ENCODE measurements around the gene PRR23E. TPM values are rescaled to one million over a fixed set of nuclear protein-coding genes. Genes with fewer than 3 reads are reported as not detected.

Gene PRR23E
- total RNA-seq, 1 donor from 2014 or later: not detected

DNA sequence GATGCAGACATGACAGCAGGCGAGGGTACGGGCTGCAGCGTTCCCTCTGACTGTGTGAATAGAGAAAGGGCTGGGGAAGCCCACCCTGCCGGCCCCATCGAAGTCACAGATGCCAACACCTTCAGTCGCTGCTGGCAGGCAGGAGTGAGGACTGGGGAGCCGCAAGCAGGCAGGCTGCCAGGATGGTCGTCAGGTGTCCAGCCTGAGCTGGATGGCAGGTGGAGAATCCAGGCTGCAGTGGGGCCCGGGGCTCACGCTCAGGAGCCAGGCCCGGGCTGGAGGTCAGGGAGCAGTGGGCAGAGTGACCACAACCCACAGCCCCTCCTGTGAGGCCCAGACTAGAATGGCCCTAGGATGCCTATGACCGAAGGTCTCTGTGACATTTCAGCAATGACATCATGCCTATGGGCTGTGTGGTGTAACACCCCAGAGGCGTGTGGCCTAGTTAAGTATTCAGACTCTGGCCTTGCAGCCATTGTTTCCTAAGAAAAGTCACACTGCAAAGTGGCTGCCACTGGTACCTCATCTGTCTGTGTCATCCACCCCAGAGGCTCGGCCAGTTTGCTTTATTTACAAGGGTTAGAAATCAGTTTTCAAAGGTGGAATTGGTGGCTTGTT lies 15.7 kb downstream of the PRR23E start:
- DNase-seq (ENCODE audit: low spot score): no peak

DNA sequence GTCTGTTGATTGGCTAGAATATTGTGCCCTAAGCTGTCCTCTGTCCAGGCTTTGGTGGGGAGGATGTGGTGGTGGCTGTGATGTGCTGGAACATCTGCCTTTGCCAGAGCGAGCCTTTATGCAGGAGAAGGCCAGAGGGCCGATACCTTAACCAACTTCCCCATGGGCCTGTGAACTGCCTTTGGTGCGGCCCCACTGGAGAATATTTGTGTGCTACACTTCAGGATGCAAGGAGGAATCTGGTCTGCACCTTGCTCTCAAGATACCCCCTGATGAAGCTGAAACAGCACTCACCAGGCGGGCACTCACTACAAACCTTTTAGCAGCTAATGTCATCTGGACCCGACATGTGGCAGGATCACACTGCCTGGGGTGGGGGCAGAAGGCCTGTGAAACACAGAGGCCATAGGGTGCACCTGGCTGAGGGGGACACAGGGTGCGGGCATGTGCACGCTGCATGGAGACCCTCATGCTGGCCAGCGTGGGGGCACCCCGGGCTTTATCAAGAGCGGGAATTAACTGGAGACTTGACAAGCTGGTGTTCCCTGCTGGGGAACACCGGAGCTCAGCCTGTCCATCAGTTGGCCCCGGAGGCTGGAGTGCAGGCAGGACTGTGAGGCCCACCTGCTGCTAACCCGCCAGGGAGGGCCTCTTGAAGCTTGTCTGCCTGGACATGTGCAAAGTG lies 16.4 kb downstream of the PRR23E start:
- no peak for DNase-seq (ENCODE audit: low spot score)

DNA sequence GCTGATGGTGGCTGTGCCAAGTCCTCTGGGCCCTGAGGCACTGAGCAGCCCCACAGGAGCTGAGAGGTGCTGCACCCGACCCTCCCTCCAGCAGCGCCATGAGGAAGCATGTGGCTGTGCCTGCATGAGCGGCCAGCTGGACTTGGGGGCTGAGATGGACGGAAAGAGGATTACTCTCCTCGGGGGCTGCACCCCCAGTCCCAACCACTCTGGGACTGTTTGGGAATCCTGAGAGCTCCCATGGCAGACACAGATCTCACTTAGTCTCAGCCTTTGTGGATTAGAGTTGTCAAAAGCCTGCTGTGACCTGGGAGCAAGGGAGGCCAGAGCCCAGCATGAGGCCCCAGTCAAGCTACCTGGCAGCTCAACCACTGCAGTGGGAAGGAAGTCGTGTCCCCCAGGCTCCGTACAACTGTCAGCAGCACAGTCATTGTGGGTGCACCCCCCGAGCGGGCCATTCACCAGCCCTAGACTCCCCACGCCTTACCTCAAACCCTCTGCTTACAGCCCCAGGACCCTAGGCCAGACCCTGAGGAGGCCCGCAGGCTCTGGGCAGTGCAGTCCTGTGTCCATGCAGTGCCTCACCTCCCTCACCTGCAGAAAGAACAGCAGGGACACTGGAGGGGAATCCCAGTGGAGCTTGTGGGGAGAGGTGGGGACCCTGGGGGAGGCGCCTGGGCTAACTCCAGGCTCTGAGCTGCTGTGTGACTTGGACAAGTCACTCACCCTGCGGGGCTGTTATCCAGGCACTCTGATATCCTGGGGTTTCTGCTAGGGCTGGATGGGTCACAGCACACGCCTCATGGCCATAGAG lies 17.1 kb downstream of the PRR23E start:
- DNase-seq (ENCODE audit: low spot score): no peak

DNA sequence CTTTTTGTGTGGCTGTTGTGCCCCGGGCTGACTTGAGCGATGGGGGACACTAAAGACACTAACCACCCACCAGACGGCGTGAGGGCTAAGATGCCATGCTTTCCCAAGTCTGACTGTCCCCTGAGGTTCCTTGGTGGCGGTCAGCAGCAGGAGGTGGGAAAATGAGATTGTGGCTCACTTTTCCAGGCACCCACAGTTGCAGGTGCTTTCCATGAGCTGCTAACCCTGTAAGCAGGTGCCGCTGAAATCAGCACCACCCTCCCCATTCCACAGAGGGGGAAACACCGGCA lies 17.7 kb downstream of the PRR23E start:
- DNase-seq (ENCODE audit: low spot score): no peak

DNA sequence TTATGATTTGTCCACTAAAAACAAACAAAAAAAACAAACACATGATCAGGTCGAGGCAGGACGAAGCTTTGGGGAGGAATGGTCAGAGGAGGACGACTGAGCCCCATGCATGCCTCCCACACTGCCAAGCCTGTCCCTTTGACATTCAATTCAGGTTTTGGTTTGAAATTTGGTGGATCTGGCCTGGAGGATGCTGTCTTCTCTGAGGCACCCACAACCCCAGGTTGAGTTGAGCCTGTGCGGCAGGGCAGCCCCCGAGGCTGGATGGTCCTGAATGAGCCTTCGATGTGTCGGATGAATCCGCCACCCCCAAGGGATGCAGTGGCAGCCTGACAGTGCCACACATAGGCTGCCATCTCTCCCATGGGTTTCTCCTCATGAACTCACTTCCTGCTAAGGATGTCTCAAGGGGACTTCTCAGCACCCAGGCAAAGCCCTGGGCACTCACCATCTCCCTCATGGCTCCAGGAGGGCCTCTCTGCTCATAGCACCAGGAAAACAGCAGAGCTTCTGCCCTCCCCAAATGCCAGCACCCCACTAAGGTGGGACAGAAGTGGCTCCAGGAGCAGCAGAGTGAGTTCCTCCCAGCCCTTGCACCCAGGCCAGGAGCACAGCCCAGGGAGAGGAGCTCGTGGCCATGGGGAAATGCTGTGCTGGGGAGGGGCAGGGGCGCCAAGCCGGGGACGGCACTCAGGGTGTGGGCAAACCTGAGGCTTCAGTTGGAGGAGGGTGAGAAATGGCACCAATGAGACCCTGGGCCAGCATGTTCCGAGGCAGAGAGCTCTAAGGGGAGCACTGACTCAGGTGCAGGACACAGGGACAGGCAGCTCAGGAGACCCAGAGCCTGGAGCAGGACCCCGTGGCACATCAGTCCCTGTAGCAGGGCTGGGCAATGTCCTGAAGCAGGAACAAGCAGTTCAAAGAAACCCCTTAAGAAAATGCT lies 18.5 kb downstream of the PRR23E start:
- DNase-seq (ENCODE audit: low spot score): no peak

DNA sequence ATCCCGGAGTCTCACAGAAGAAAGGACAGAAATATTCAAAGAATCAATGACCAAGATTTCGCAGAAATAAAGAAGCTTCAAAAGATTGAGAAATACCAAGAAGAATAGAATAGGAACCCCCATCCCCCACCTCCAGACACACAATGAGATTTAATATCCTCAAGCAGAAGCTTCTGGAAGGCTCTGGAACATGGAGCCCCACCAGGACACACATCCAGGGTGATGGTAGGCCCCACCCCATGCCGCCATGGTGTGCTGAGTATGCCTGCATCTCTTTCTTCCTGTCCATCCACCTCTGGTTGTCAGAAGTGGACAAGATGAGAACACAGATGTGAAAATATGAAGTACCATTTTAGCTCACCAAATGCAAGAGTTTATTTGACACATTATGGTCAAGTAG lies 19.3 kb downstream of the PRR23E start:
- DNase-seq (ENCODE audit: low spot score): no peak

DNA sequence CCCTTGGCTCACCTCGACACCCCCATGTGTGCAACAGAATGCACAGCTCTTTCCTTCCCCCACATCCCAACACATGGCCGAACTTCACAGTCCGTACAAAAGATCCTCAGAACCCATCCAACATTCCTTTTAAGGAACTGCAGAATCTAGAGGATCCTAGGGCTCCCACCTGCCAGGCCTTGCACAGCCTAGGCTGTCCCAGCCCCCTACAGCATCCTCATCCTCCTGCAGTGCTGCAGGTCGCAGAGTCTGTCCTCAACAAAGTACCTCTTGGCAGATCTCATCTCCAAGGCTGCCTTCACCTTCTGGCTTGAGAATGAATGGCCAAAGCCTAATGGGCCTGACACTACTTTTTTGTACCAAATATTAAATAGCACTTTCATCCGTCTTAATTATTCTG lies 19.8 kb downstream of the PRR23E start:
- no peak for DNase-seq (ENCODE audit: low spot score)

DNA sequence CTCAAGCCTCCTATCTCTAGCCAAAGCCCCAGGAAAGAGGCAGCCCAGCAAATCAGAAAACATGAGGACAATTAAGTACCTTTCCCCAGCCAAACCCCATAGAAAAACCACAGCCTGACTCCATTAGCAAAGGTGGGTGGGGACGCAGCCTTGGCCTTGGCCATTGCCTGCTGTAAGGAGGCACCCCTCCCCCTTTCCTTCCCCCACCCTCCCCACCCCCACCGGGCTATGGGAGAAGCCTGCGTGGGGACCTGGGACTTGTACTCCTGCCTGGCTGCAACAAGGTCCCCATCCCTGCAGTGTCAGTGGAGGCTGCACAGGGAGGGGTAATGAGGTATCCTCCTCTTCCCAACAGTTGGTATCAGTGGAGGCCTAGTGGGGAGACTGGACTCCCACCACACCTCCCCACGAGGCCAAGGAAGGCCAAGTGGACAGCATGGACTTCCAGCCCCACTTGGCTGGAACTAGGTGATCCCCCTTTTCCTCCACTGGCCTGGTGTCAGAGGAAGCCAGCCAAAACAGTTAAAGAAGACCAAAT lies 20.5 kb downstream of the PRR23E start:
- DNase-seq (ENCODE audit: low spot score): no peak

DNA sequence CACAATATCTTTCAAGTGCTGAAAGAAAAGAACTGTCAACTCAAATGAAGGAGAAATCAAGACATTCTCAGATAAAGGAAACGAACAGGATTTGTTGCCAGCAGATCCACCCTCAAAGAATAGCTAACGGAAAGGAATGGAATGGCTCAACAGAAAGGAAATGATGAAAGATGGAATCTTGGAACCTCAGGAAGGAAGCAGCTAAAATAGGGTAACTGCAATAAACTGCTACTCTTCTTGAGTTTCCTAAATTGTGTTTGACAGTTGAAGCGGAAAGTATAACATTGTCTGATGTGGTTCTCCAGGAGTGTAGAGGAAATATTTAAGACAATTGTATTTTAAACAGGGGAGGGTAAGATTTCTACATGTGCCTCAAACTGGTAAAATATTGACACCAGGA lies 22.0 kb downstream of the PRR23E start:
- no peak for DNase-seq (ENCODE audit: low spot score)

DNA sequence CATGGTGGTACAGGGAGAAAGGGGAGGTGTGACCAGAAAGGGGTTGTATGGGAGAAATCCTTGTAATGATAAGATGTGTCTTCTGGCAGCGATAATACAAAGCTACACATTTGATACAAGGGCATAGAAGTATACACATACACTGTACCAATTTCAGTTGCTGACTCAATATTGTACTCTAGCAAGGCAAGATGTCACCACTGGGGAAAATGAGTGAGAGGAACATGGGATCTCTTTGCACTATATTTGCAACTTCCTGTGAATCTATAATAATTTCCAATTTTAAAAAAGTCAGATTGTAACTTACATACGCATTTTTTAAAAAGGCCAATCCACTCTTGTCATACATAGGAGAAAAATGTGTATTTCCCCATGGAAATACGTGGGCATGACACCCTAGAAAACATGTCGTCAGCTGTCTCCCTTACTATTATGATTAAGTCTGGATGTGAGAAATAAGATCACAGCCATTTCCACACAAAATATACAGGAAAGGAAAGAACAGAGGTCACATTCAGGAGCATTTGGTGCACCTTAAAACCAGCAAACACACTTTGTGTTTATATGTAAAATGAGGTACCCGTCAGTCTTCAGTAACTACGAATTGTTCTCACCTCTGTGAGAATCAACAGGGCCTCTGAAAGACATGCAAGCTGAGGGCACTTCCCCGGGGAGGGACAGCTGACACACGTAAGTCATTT lies 22.9 kb downstream of the PRR23E start:
- DNase-seq (ENCODE audit: low spot score): no peak

DNA sequence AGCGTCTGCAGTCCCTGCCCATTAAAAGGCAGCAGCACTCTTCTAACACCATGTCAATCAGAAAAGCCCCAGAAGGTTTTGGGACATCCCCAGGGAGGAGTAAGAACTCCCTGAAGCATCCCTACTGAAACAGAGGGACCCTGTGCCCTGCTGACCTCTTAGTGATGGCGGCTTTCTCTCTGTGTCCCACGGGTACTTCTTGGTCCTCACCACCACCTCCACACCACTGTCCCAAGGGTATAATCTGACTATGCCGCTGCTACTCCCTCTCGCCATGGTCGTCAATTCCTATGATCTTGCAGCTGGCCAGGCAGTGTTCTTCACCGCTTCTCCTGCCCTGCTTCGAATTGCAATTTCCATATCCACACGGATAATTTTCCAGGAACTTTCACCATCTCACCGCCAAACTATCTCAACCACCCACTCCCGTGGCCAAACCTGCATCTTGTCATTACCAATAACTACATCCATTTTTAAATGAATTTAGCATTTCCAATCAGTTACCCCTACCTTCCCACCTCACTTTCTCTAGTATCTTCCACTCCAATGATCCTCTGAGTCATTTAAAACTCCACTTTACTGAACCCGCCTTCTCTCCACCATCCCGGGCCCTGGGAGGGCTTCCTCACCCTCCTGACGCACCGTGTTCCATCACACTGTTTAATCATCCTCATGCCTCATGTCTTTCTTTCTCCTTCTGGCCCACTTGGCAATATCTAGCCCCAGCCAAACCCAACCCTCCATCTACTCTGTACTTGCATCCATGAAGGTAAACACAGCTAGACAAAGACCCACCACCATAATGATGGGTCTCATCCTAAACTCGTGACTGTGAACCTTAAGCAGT lies 23.7 kb downstream of the PRR23E start:
- DNase-seq (ENCODE audit: low spot score): no peak

DNA sequence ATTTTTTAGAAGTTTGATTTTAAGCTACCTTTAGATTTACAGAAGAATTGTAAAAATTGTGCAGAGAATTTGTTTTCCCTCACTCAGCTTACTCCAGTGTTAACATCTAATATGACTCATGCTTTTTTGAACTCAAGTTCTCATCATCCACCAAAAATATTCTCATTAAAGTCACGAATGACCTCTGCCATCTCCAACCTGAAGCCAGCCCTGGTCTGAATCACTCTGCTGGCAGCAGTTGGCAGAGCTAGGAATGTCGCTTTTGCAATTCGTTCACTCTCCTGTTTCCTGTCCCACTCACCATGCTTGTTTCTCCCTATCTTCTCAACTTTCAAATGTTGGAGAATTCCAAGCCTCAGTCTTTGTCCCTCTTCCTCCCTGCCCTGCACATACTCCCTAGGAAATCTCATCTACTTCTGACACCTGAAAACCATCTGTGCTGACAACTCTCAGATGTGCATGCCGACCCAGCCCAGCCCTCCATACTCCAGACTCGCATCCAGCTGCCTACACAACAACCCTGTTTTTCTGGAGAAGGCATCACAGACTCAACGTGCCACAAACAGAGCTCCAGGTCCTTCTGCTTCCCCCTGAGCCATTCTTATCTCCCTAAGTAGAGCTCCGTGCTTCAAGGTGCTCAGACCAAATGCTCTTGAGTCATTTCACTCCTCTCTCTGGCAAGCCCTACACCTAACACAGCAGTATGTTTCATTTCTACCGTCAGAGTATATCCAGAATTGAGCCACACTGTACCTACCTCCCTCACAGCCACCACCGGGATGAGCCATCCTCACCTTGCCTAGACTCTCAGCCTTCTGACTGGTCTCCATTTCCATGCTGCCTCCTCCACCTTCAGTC lies 24.9 kb downstream of the PRR23E start:
- no peak for DNase-seq (ENCODE audit: low spot score)

DNA sequence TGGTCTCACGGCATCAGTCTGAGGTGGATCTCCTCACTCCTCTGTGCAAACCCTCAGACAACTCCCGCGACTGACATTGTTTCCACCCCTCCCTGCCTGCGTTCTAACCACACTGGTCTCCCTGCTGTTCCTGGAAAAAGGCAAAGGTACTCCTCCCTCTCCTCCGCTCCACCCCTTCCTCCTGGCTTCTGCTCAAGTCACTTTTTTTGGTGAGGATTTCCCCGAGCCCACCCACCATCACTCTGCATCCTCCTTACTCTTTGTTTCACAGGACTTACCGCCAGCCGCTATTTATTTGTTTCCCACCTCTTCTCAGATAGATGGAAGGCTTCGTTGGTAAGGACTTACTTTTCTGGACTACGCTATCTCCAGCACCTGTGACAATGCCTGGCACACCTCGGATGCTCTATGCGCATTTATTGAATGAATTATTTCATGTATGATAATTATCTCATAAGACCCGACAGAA lies 25.6 kb downstream of the PRR23E start:
- no peak for DNase-seq (ENCODE audit: low spot score)

DNA sequence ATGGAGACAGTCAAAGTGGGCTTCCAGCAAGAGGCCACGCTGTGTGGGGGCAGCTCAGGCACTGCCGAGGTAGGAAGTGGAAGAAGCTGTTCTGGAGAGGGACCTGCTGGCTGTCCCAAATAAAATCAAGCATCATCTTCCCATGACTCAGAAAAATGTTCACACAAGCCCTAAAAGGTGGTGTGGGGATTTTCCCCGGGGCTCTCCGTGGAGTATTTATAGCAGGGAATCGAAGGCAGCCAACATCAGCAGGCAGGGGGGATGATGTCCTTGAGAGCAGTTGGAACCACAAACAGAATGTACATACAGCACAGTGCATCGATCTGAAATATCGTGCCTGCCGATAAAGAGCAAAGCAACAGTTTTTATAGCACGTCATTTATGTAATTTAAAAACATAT lies 27.6 kb downstream of the PRR23E start:
- no peak for DNase-seq (ENCODE audit: low spot score)

DNA sequence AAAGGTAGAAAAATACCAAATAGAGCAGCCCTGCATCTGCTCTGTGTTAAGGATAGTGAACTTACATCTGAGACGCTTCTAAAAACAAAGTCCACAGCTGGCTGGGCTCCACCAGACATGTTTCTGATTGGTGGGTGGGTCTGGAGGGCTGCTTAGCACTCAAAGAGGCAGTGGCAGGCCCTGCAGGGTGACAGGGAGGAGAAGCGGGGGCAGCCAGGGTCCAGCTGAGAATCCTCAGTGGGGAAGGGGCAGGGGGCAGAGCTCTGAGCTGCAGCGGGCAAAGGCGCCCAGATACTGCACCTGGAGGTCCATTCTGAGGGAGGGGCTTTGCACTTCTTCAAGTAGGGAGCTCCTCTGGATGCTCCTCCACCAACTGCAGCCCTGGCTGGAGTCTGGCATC lies 28.1 kb downstream of the PRR23E start:
- DNase-seq (ENCODE audit: low spot score): no peak

DNA sequence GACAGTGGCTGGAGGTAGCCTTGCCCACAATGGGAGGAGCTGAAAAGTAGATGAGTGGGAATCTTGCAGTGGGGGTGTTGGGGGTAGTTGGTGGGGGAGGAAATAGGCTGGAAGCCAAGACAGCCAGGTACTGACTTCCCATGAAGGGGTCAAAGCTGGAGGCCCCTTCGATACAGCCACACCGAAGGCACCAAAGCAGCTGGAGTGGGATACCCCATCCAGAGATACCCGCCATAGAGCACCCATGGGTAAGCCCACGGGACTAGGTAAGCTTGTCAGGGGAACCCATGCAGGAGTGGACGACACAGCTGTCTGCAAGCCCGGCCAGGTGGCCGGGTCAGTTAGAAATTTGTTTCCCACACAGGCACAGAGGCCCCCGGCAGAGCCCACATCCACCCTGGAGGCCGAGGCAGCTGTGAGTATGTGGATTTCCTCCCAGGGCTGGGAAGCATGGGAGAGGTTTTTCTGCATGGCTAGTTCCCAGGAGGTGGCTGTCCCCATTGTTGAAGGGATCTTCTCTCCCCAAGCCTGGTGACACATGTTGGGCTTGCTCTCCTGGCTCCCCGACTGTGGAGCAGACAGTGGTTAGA lies 28.6 kb downstream of the PRR23E start:
- DNase-seq (ENCODE audit: low spot score): no peak

DNA sequence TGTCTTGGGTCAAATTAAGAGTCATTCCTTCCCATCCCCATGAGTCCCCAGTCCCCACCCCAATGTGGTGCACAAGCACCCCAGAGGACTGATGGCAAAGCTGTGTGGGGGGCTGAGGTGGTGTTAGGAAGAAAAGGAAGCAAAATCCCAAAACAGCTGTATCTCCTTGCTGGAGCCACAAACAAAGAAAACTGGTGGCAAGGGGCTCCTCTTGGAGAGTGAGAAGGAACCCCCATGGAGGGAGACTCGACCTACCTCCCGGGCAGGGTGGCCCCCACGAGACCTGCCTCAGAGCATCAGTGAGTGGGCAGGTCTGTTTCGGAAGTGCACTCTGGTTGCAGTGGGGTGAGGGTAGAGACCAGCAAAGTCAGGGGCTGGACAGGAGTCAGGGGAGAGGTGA lies 29.2 kb downstream of the PRR23E start:
- DNase-seq (ENCODE audit: low spot score): no peak

DNA sequence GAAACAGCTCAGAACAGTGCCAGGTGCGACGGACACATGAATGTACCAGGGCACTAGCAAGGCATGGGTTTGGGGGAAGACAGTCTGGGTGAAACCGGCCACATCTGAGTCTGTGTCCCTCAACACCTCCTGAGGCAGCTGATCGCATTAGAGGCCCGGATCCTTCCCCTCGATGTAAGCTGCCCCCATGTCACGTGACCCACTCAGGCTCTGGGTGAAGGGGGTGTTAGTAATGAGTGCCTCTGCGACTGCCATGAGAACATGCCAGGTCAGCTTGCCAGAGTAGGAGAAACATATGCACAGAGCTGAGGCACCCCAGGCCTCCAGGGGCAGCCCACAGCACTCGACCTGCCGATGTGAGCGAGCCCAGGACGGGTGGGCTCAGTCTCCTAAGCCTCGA lies 29.7 kb downstream of the PRR23E start:
- DNase-seq (ENCODE audit: low spot score): no peak

DNA sequence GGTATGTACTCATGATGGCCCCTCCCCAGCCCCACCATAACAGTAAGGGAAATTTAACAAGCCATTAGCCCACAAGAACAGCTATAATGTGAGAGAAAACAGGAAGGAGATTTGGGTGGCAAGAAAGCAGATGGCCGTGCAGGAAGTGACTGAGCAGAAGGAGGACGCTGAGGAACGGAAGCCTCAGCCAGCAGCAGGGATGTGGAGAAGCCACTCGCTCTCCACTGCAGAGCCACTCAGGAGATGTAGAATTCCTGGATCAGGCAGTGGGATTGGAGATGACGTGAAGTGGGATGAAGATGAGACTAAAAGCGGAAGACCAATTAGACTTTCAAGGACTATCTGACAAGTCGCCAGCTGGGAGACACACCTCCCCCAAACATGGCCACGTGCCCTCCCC lies 31.2 kb downstream of the PRR23E start:
- DNase-seq (ENCODE audit: low spot score): no peak

All from umbilical cord (tissue), 2 donors.